Prostate gland (tissue), 2 donors: ENCODE measurements around the gene RIN2.

Experiments
- POLR2AphosphoS5 ChIP-seq: sonication (generic); formaldehyde crosslinking; IDR thresholded peaks from one replicate; pipeline ENCODE4 v1.6.1; 2017; ENCODE audit warnings: antibody characterized with exemption
- TF ChIP-seq, protein P1 (sequence below), 4 experiments: fragments of 200-600 bp in 2 of 4; fragments of 450-650 bp in 2 of 4; sonication (generic) in 2 of 4; IDR thresholded peaks; 1 replicate in 3 of 4; 2 replicates in 1 of 4; pipeline ENCODE4 v1.5.1; 2016 to 2019; ENCODE audit warnings: antibody characterized with exemption in 4 of 4, mild to moderate bottlenecking in 2 of 4, moderate library complexity in 2 of 4

DNA sequence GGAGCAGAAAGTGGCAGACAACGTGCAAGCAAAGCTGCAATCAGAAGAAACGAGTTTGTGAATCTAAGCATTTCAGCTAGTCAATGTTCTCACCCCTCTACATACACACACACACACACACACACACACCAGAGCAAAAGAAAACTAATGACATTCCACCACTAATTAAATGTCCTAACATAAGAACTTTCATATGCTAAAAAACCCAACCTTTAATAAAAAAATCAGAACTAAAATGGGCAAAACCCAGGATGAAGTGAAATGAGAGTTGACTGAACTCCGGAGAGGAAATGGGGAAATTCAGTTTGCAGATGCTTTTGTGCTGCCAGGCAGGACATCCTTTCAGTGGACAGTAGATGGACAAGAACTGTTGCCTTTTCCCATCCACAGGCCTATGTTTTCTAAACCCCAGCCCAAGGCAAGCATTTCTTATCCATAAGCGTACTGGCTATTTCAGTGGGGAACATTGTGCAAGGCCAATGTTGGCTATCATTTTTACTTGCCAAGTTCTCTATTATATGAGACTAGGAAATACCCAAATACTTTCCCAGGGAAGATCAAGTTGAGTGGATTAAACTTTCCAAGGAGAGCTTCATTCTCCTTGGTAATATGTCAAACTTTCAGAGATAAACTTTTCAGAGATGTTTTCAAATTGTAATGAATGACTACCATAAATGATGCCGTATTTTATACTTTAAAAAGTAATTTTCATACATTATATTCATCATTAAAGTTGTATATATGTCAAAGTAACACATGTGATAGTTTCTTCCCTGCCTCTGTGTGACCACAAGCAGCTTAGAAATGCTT, 27.3 kb downstream of the RIN2 start:
- TF ChIP-seq POLR2AphosphoS5: no peak
- TF ChIP-seq, protein P1, sequence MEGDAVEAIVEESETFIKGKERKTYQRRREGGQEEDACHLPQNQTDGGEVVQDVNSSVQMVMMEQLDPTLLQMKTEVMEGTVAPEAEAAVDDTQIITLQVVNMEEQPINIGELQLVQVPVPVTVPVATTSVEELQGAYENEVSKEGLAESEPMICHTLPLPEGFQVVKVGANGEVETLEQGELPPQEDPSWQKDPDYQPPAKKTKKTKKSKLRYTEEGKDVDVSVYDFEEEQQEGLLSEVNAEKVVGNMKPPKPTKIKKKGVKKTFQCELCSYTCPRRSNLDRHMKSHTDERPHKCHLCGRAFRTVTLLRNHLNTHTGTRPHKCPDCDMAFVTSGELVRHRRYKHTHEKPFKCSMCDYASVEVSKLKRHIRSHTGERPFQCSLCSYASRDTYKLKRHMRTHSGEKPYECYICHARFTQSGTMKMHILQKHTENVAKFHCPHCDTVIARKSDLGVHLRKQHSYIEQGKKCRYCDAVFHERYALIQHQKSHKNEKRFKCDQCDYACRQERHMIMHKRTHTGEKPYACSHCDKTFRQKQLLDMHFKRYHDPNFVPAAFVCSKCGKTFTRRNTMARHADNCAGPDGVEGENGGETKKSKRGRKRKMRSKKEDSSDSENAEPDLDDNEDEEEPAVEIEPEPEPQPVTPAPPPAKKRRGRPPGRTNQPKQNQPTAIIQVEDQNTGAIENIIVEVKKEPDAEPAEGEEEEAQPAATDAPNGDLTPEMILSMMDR (IDR thresholded peaks at IDR 0.05): no peak
